Esophagus squamous epithelium (tissue), 4 donors: ENCODE results near the gene CARS1.

ENCODE experiments used
- POLR2A ChIP-seq, 4 donors: fragments of 450-650 bp; IDR thresholded peaks; one replicate each; pipeline ENCODE4 v1.6.1; 2017; ENCODE audit warnings: antibody characterized with exemption in 4 of 4, mild to moderate bottlenecking in 4 of 4, moderate library complexity in 3 of 4
- TF ChIP-seq, protein P1 (sequence below), 6 experiments: fragments of 450-650 bp in 4 of 6; fragments of 200-600 bp in 2 of 6; sonication (generic) in 2 of 6; IDR thresholded peaks; one replicate each; pipeline ENCODE4 v1.5.1; 2016 to 2019; ENCODE audit warnings: antibody characterized with exemption in 6 of 6, mild to moderate bottlenecking in 4 of 6, moderate library complexity in 4 of 6

DNA sequence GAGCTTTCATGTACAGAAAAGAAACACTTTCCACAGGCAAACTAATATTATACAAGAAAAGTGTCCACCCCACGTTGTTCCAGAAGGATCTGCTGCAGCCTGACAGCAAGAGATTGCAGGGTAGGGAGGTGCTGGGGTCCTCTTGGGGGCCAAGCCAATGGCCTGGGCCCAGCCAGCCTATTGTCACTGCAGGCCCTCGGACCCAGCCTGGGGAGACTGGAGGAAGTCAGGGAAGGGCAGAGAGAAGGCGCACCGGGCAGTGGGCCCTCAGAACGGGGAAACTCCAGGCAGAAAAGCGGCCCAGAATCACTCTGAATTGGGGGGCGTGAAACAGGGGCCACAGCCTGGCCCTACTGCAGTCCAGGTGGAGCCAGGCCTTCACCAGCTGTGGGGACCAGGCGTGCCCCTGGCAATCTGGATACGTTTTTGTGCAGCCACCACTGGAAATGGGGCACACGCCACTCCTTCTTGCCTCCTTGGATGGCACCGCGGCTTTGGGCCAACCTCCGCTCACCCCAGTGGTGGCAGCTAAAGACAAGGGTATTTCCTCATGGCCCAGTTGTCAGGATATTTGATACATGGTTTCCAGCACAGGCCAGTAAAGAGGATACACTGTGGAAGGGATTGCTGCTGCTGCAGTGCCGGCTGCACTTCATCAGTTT lies 61.2 kb downstream of the CARS1 start:
- TF ChIP-seq, protein P1, sequence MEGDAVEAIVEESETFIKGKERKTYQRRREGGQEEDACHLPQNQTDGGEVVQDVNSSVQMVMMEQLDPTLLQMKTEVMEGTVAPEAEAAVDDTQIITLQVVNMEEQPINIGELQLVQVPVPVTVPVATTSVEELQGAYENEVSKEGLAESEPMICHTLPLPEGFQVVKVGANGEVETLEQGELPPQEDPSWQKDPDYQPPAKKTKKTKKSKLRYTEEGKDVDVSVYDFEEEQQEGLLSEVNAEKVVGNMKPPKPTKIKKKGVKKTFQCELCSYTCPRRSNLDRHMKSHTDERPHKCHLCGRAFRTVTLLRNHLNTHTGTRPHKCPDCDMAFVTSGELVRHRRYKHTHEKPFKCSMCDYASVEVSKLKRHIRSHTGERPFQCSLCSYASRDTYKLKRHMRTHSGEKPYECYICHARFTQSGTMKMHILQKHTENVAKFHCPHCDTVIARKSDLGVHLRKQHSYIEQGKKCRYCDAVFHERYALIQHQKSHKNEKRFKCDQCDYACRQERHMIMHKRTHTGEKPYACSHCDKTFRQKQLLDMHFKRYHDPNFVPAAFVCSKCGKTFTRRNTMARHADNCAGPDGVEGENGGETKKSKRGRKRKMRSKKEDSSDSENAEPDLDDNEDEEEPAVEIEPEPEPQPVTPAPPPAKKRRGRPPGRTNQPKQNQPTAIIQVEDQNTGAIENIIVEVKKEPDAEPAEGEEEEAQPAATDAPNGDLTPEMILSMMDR (IDR thresholded peaks at IDR 0.05), result no peak
- no peak for TF ChIP-seq POLR2A (IDR thresholded peaks at IDR 0.05)
